Sciatic nerve (tissue), 2 donors: Measurements from ENCODE around the gene ADTRP. TPM values are rescaled to one million over a fixed set of nuclear protein-coding genes. Genes with fewer than 3 reads are reported as not detected.

Experiments
- ATAC-seq: fragments of 200-7000 bp; cut with Tn5 transposase; one replicate; pipeline ENCODE4 v1.9.1; 2020; ENCODE audit warnings: mild to moderate bottlenecking, moderate library complexity
- DNase-seq: peaks from one replicate; pipeline ENCODE4 v3.0.0-alpha.2; 2020; ENCODE audit warnings: low spot score
- intact Hi-C: fragments of 100-400 bp; cut with DNase I; formaldehyde crosslinking; loops from one replicate; pipeline ENCODE4 v1.14.2; 2022
- total RNA-seq: library from RNA; stranded (reverse); fragmentation: NEBNext Ultra II Directional; extraction: Animal tissue kit (Norgen Biotek cat#: 25700); gene quantifications from one replicate; pipeline ENCODE4 v1.2.1, GENCODE V29; 2021
- donor health status: DM: no; HTN: no; CAD: no.
- donor health status: DM: no; HTN: no; CAD: no.

Gene ADTRP
- total RNA-seq, 1 donor from 2014 or later: 0.76 TPM

- no peak for ATAC-seq
Observed at GRCh38 chr6:11763460-11764249, 14.9 kb downstream of the ADTRP start.

GRCh38 chr6:11762794-11763459, 15.7 kb downstream of the ADTRP start:
- DNase-seq (no peak), ATAC-seq (no peak)
- intact Hi-C loops: no loop called here

More at GRCh38 chr6:11763460-11764249, 14.9 kb downstream of the ADTRP start:
- DNase-seq: no peak
- intact Hi-C loops: no loop called here

GRCh38 chr6:11761744-11762620, 16.6 kb downstream of the ADTRP start:
- ATAC-seq: no peak
- intact Hi-C loops: no loop called here
- no peak for DNase-seq

GRCh38 chr6:11760015-11760473, 18.6 kb downstream of the ADTRP start:
- ATAC-seq (no peak), DNase-seq (no peak)
- intact Hi-C loops: no loop called here

DNA sequence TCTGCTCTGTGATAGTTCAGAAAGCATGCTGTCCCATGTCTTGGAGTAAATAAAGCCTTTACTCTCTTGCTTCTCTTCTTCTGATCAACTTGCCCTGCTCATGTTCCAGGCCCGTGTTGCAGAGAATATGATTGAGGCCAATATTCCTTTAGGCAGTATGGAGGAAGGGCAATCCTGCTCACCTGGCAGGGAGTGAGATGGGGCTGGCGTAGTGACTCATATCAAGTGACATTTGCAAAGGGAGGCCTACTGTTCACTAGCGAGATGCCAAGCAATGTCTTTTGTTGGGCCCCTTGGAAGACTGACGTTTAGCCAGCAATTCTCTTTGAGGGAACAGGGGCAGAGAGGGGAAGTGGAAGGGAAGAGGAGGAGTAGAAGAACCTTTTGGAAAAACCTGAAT, 19.7 kb downstream of the ADTRP start:
- ATAC-seq (no peak), DNase-seq (no peak)
- intact Hi-C loops: no loop called here

DNA sequence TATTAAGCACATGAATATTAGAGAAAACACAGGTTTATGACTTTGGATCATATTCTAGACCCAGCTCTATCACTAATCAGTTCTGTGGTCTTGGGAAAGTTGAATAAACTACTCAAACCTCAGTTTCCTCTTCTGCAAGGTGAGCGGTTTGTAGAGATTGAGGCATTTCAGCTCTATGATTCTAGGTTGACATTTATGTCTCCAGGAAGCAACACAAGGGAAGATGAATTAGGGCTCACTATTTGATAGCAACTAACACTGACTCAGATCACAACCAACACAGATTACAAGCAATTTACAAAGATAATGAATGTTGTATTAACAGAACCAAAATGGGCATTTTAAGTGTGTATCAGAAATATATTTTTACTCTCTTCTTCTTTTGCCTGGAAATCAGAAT, 21.9 kb downstream of the ADTRP start:
- intact Hi-C loops: no loop called here
- no peak for DNase-seq
- ATAC-seq: no peak

DNA sequence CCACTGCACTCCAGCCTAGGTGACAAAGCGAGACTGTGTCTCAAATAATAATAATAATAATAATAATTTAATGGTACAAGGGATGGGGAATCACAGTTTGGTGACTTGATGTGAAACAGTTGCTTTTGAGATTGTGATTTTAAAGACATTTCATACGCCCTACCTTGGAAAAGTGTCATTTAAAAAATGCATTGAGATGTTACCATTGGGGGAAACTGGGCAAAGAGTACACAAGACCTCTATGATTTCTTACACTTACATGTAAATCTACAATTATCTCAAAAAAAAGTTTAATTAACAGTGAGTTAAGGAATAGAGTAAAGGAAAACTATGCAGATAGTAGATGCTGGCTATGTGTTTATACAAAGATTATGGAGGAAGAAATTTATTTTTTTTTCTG, 22.3 kb downstream of the ADTRP start:
- ATAC-seq: no peak
- intact Hi-C loops: no loop called here
- no peak for DNase-seq

- DNase-seq: no peak
- intact Hi-C loops: no loop called here
- ATAC-seq: no peak
Observed at GRCh38 chr6:11755725-11756124, 22.9 kb downstream of the ADTRP start.

GRCh38 chr6:11754625-11755271, 23.9 kb downstream of the ADTRP start:
- no peak for DNase-seq
- intact Hi-C loops: no loop called here
- ATAC-seq: peak; percentile 84

GRCh38 chr6:11753798-11754197, 24.8 kb downstream of the ADTRP start:
- DNase-seq: no peak
- ATAC-seq: no peak
- intact Hi-C loops: no loop called here

DNA sequence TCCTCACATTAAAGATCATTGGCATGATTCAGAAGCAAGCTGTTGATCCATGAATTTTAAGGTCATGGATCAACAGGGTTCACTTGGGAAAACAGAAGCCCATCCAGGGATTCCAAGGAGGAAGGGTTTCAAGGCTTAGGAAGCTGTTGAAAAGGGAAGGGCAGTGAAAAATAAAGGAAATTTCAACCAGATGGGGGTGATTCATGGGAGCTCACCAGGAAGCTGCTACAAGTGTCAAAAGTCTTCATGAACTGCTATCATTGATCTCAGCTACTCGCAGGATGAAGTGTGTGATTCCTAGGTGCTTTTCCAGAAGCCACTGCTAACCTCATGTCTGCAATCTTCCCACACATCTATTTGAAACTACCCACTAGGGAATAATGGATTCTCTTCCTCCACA, 26.2 kb downstream of the ADTRP start:
- intact Hi-C loops: no loop called here
- ATAC-seq: no peak

DNA sequence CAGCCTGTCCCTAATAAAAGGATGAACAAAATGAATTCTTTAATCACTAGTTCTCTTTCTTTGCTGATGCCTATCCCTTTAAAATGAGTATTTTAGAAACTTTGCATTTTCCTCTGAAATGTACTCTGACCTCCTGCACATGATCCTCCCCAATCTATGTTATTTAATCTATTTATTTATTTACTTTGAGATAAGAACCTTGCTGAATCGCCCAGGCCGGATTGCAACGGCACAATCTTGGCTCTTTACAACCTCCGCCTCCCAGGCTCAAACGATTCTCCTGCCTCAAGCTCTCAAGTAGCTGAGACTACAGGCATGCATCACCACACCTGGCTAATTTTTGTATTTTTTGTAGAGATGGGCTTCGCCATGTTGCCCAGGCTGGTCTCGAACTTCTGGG, 27.9 kb downstream of the ADTRP start:
- intact Hi-C loops: no loop called here
- no peak for DNase-seq
- no peak for ATAC-seq

More for the DNA sequence above, 26.2 kb downstream of the ADTRP start:
- no peak for DNase-seq

GRCh38 chr6:11748591-11749210, 29.9 kb downstream of the ADTRP start:
- DNase-seq (no peak), ATAC-seq (no peak)
- intact Hi-C loops: no loop called here

DNA sequence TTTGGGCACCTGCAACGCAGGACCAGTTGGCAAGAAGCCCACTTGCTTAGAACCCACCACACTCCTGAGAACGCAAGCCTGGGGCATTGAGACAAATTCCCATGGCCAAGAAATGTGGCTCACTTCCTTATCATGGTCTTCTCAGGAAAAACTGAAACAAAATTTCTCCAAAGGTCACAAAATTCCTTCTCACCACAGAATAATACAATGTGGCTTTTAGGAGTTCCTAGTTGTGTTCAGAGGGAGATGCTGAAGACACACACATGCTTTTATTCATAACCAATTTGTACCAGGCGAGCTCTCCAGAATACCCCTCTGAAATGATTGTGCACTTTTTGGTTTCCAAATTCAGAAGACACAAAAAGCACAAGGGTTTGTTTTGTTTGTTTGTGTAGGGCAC, 31.6 kb downstream of the ADTRP start:
- no peak for ATAC-seq
- intact Hi-C loops: no loop called here
- DNase-seq: no peak

- intact Hi-C loops: no loop called here
- ATAC-seq (peak; percentile 97), DNase-seq (peak; percentile 89)
Observed at GRCh38 chr6:11744753-11745152, 33.9 kb downstream of the ADTRP start.

DNA sequence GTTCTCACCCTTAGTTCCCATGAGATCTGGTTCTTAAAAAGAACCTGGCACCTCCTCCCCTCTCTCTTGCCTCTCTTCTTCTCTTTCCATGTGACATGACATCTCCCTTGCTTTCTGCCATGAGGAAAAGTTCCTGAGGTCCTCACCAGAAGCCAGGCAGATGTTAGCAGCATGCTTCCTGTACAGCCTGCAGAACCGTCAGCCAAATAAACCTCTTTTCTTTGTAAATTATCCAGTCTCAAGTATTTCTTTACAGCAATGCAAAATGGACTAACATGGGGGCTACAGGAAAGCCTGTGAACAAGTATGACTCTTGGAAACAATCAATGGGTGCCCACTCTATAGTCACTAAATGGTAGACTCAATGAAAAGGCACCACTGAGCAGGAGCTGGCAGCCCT, 34.5 kb downstream of the ADTRP start:
- DNase-seq (no peak), ATAC-seq (no peak)
- intact Hi-C loops: no loop called here

GRCh38 chr6:11740875-11741274, 37.7 kb downstream of the ADTRP start:
- ATAC-seq (no peak), DNase-seq (no peak)
- intact Hi-C loops: no loop called here

DNA sequence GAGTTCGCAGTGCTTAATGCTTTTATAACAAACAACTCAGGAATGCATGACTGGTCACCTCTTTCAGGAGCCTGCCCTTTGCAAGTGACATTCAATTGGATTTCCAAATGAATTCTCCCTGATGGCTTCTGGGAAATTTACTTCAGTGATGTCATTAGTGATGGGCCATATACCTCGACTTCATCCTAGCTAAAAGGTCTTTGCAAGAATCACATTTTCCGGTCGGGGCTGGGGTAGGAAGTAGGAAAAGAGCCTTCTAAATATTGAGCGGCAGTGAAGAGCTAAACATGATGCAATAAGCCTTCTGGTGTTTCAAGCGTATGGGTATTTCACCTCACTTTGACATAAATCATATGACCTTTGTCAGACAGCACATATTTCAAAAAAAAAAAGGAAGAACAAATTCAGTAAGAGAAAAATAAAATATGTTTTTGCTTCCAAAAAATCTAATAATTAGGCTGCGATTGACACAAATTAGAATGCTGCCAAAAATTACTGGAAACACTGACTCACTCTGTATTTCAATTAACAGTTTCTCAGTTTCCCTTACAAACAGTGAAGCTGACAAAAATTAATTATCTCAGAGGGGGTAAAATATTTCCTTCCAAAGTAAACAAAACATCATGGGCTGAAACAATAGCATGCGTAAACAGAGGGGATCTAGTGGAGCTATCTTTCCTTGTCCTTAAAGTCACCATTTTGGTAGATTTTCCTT, 39.8 kb downstream of the ADTRP start:
- intact Hi-C loops: no loop called here
- ATAC-seq (no peak), DNase-seq (no peak)
